KOPT-K1 (cell line): Measurements from ENCODE around the gene FJX1.
"Not testable (repeated sequence)": the region's sequence is repeated elsewhere in the genome, so short reads cannot be mapped to it uniquely, and the experiment has no call there.

ENCODE experiments used
- H3K27ac ChIP-seq: fragments of 200-600 bp; sonication (generic); 2 replicates; pipeline ENCODE4 v1.5.1; 2016; ENCODE audit warnings: antibody characterized with exemption, mild to moderate bottlenecking, low read depth, low read length; ENCODE audit not compliant: poor library complexity, severe bottlenecking
- H3K36me3 ChIP-seq: fragments of 200-600 bp; sonication (generic); 2 replicates; pipeline ENCODE4 v1.5.1; 2017; ENCODE audit warnings: antibody characterized with exemption, mild to moderate bottlenecking, low read length, moderate library complexity; ENCODE audit not compliant: insufficient read depth
- H3K9me3 ChIP-seq: fragments of 200-600 bp; sonication (generic); 2 replicates; pipeline ENCODE4 v1.5.1; 2017; ENCODE audit warnings: antibody characterized with exemption, low read length, mild to moderate bottlenecking; ENCODE audit not compliant: insufficient read depth, poor library complexity, severe bottlenecking

The FJX1 gene

DNA sequence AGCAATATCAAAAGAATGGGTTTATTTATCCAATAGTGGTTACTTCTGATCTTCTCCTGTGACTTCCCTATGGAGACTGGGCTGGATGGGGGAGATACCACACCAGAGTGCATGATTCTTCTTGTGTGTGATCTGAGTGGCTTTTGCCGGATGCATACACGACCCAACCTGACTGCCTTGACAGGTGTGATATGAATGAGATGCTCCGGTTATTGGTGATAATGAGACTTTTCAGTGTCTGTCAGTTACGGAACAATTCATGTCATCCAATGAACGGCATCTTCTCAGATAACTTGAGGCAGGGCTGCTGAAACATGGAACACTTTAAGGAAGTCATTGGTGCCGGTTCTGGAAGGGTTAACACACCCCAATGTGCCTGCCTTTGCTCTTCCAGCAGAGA is 17.7 kb downstream of the FJX1 start:
- H3K9me3 ChIP-seq, result no peaks in the 10 kb centered on the region
- no peak overlapping the region for H3K27ac ChIP-seq
- no peaks in the 10 kb centered on the region for H3K36me3 ChIP-seq

DNA sequence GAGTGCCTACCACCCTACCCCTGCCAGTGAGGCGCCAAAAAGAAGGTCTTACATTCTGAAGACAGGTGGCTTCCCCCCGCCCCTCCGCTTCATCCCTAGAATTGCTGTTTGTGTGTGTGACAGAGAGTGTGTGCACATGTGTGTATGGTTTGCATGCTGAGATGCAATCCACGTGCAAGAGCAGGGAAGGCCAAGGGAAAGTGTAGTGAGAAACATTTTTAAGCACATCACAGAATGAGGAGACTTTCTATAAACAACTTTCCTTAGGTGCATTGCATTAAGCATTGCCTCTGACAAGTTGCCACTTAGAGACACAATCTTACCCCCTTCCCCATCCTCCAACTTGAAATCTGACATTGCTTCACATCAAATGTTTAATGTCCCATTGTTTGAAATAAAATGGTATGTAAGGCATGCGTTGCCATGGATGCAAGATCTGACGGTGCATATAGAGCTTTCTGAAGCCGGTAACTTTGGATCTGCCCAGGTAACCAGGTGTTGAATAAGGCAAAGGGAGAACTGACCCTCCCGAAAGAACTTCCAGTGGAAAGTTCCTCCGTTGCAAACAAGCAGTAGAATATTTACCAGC is 21.4 kb downstream of the FJX1 start:
- Histone ChIP-seq H3K27ac (no peak overlapping the region), H3K9me3 (no peaks in the 10 kb centered on the region), H3K36me3 (no peaks in the 10 kb centered on the region)

DNA sequence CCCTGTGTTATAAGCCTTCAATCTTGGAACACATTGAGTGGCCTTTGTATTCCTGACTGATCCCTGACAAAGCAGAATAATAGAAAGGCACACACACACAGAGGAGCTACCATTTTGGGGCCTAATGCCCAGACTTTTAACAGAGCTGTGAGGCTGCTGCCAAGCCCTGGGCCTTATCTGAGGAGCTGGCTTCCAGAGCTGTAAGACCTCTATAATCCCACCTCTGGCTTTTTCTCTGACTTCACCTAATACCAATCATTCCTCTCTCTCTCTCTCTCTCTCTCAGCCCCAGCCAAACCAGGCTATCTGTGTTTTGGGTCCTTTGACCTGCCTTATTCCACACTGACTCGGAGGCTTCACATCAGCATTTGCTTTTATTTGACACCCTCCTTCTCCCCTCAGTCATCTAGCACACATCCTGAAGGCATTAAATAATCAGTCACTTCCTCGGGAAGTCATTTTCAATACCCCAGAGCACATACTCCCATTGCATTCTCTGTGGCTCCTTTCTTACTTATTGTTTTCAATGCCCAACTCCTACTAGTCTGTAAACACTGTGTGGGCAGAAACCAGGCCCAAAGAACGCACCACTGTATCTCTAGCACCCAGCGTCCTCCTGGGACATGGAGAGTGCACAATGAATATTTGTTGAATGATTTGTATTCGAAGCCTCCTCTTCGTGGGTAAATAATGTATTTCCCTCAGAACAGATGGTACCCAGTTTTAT is 23.1 kb downstream of the FJX1 start:
- no peaks in the 10 kb centered on the region for H3K36me3 ChIP-seq
- no peak overlapping the region for H3K27ac ChIP-seq
- H3K9me3 ChIP-seq, result no peaks in the 10 kb centered on the region

DNA sequence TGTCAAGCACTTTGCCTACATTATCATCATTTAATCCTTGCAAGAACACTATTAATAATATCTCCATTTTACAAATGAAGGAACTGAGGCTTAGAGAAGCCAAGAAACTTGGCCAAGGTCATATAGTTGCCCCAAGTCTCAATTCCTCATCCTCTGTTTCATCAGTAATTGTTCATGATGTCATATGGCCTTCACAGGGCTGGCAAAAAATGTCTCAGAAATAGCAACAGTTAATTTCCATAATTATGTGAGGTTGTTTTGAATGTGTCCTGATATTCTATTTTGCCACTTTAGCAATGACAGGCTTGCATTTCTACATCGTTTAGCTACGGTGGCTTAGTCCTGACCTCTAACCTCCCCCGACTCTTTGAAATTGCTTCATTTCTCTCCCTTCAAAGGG is 23.7 kb downstream of the FJX1 start:
- no peaks in the 10 kb centered on the region for H3K36me3 ChIP-seq

DNA sequence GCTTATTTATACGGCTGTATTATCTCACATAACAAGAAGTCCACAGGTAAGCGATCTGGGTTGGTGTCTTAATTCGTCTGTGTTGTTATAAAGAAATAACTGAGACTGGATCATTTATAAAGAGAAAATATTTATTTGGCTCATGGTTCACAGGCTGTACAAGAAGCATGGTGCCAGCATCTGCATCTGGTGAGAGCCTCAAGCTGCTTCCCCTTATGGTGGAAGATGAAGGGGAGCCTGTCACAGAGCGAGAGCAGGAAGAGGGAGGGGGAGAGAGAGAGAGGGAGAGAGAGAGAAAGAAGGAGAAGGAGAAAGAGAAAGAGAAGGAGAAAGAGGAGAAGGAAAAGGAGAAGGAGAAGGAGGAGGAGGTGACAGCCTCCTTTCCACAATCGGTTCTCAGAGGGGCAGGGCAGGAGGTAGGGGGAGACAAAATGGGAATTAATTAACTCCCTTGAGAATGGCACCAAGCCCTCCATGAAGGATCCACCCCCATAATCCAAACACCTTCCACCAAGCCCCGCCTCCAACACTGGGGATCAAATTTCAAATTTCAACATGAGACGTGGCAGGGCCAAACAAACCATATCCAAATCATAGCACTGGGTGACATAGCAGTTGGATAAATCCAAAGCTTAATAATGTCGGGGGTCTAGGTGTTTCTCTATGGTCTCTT is 29.3 kb downstream of the FJX1 start:
- Histone ChIP-seq H3K27ac (no peak overlapping the region), H3K9me3 (no peaks in the 10 kb centered on the region), H3K36me3 (no peaks in the 10 kb centered on the region)

More for the DNA sequence above, 23.7 kb downstream of the FJX1 start:
- no peak overlapping the region for H3K27ac ChIP-seq
- H3K9me3 ChIP-seq, result no peaks in the 10 kb centered on the region

DNA sequence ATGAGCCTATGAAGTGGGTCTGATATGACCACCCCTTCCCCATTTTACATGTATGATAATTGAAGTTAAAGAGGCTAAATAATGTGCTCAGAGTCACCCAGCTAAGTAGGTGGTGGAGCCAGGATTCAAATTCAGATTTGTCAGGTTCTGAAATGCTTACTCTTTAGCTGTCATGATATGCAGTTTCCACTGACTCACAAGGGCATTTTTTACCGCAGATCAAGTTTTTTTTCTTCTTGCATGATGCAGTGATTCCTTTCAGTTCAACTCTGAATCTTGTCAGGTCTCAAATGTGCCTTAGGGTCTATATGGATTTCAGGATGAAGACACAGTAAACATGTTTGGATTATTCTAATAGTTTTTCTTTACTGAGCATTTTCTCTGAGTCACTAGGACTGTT is 31.7 kb downstream of the FJX1 start:
- Histone ChIP-seq H3K9me3 (no peaks in the 10 kb centered on the region), H3K36me3 (no peaks in the 10 kb centered on the region), H3K27ac (no peak overlapping the region)

DNA sequence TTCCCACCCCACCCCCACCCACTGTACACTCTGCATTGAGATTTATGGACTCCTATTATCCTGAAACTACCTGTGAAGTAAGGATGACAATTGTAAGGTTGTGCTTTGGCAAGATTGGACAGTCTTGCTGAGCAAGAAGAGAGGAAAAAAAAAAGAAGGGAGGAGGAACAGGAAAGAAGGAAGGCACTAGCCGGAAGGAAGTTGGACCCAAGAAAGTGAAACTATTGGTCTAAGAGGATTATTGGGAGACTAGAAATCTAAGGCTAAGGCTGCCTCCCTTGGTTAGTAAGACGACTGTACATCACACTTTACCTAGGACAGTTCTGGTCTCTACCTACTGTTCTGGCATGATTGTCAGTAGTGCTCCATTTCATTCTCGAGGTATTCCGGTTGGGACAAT is 32.2 kb downstream of the FJX1 start:
- Histone ChIP-seq H3K36me3 (no peaks in the 10 kb centered on the region), H3K27ac (no peak overlapping the region), H3K9me3 (no peaks in the 10 kb centered on the region)

DNA sequence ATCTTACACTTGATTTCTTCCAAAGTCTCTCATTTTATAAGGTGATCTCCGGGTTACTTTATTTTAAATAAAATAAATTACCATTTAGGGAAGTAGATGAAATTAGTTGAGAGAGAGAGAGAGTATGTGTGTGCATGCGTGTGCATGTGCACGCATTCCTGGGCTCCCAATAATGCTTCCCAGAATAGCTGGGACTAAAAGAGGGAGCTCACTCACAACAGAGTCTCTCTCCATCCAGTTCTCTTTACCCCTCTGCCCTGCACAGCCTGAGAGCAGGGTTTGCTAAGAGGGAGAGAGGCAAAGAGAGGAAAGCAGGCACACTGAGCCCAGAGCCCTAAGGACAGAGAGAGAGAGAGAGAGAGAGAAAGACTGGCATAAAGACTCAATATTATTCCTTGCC is 33.0 kb downstream of the FJX1 start:
- Histone ChIP-seq H3K27ac (no peak overlapping the region), H3K36me3 (no peaks in the 10 kb centered on the region), H3K9me3 (no peaks in the 10 kb centered on the region)

DNA sequence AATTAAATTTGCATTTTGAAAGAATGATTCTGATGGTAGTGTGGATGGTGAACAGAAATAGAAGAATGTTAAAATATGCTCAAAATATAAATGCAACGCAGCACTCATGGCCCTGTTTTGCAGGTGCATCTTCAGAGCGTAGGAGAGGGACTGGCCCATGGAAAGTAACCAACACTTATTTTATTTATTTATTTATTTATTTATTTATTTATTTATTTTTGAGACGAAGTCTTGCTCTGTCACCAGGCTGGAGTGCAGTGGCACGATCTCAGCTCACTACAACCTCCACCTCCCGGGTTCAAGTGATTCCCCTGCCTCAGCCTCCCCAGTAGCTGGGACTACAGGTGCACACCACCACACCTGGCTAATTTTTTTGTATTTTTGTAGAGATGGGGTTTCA is 34.5 kb downstream of the FJX1 start:
- H3K36me3 ChIP-seq, H3K27ac ChIP-seq, H3K9me3 ChIP-seq: not testable (repeated sequence)

DNA sequence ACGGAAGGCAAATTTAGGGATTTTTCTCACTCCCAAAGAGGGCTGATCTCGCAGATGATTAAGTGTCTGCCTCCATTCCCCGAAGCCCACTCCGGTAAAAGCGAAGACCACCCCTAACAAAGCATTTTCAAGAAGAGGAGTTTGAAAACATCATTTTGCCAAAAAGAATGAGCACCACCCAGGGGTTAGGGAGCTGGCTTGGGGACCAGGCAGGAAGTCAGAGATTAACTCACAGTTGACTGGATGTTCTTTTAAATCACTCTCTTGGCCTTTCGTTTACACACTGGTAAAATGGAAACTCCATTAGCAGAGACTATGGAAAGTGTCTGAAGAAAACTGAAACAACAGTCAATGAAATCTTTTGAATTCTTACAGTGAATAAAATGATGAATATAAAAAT is 36.5 kb downstream of the FJX1 start:
- Histone ChIP-seq H3K27ac (no peak overlapping the region), H3K9me3 (no peaks in the 10 kb centered on the region), H3K36me3 (no peaks in the 10 kb centered on the region)

DNA sequence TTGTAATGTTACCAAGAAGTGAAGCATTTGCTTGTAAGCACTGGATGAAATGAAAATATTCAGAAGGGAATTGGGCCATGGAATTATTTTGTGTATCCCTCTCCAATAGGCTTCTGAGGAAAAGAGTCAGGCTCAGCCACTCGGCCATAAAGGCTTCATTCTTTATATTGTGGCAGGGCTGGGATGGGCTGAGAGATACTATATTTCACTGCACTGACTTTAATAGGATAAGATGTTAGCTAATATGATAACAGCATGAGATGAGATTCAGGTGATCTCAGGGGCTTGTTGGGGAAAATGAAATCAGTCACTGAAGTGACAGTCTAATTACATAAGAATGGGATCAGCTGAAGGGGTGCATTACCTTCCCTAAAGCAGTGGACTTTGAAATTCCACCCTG is 37.0 kb downstream of the FJX1 start:
- Histone ChIP-seq H3K36me3 (no peaks in the 10 kb centered on the region), H3K27ac (no peak overlapping the region), H3K9me3 (no peaks in the 10 kb centered on the region)

DNA sequence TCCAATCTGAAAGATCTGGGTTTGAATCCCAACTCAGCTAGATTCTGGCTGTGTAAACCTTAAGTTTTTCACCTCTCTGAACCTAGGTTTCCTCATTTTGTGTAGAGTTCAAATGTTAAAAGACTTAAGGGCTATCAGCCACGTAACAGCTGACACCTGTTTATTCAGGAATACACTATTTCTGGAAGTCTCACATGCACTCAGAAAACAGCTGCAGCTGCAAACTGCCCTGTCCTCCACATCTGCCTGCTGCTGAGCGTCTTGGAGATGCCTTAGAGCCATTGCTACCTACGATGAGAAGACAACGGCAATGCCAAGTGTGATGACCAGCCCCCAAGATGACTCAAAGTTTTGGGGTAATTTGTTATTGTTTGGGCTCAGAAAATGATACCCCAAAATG is 37.6 kb downstream of the FJX1 start:
- no peaks in the 10 kb centered on the region for H3K9me3 ChIP-seq
- H3K36me3 ChIP-seq, result no peaks in the 10 kb centered on the region
- H3K27ac ChIP-seq, result no peak overlapping the region

DNA sequence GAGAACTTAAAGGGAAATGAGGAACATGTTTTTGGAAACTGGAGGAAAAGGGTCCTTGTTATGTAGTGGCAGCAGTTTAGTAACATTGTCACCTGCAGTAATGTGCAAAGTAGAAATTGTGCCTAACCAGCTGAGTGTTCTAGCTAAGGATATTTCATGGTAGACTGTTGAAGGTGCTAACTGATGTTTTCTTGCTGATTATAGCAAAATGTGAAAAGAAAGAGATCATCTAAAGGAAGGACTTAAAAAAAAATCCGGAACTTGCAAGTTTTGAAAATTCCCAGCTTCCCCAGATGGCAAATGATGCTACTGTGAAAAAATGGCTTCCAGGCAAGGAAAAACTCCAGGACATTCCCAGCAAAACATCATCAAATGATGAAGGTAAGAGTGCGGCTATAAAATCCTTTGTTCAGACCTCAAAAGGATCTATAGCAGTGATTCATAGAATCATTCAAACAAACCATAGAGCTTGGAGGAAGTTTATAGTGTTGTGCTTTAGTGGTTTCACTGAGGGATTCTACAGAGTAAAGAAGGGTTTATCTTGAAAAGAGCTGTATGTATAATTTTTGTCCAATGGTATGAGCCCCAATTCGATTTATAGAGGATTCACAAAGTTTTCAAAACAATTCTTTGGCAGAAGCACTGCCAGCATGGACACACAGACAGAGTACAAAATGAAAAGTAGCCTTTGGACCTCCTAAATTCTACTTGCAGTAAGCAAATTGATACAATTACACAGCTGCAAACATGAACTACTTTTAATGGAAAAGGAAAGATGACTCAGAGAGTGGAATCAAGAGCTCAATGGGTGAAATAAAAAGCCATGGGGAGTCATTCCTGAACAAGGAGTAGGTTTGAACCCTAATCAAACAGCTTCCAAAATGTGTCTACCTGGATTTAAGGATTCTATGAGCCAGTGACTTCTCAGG is 40.0 kb downstream of the FJX1 start:
- Histone ChIP-seq H3K9me3 (no peaks in the 10 kb centered on the region), H3K36me3 (no peaks in the 10 kb centered on the region), H3K27ac (no peak overlapping the region)

DNA sequence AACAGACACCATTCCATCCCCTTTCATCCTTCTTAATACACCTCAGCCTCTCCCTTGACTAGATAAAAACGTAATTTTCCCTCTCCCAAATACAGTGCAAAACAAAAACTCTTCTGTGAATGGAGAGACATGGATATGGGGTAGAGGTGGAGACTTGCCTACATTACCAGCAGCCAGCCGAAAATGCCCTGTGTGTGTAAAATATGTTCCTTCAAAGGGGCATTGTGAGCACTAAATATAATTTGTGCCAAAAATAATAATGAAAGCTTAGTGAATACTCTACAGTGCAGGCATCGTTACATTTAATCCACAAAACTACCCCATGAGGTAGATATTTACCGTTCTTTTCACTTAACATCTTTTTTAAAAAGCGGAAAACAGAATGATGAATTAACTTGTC is 43.3 kb downstream of the FJX1 start:
- H3K36me3 ChIP-seq, result no peaks in the 10 kb centered on the region
- no peak overlapping the region for H3K27ac ChIP-seq
- no peaks in the 10 kb centered on the region for H3K9me3 ChIP-seq

DNA sequence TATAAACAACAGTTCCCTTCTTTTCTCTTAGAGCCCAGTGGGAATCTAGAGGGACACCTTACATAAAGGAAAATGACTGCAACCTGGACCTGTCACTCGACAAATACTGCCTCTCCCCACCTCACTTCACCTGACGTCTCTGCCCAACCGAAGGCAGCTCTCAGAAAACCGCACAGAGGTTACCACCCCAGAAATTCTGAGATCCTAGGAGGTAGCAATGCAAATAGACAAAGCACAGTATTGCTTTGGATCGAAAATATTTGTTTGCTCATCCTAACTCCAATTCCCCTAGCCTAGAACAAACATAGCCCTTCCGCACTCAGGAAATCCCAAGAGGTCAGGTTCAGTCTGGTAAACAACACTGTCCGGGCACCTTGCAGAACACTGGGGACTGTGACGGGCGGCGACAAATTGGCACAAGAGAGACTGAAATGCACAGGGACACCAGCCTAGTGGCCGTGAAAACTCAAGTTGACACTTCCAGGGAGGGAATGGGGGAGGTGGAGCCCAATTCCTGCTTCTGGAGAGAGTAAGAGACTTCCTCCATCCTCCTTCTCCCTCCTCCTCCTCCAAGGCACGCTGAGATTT is 43.9 kb downstream of the FJX1 start:
- no peak overlapping the region for H3K27ac ChIP-seq
- no peaks in the 10 kb centered on the region for H3K9me3 ChIP-seq
- no peaks in the 10 kb centered on the region for H3K36me3 ChIP-seq
